Suprapubic skin (tissue), 4 donors: ENCODE measurements around the gene DRG1. TPM values are rescaled to one million over a fixed set of nuclear protein-coding genes. Genes with fewer than 3 reads are reported as not detected.

ENCODE experiments used
- DNase-seq, 2 donors: peaks; one replicate each; pipeline ENCODE4 v3.0.0-alpha.2; 2019; ENCODE audit warnings: low spot score in 2 of 2
- H3K27ac ChIP-seq: fragments of 200-600 bp; sonication (generic); one replicate; pipeline ENCODE4 v1.5.1; 2019
- H3K27me3 ChIP-seq: fragments of 200-600 bp; sonication (generic); one replicate; pipeline ENCODE4 v1.5.1; 2019
- H3K36me3 ChIP-seq: fragments of 200-600 bp; sonication (generic); one replicate; pipeline ENCODE4 v1.5.1; 2019
- H3K4me1 ChIP-seq: fragments of 200-600 bp; sonication (generic); one replicate; pipeline ENCODE4 v1.5.1; 2019
- H3K4me3 ChIP-seq: fragments of 200-600 bp; sonication (generic); one replicate; pipeline ENCODE4 v1.5.1; 2019; ENCODE audit warnings: mild to moderate bottlenecking
- H3K9me3 ChIP-seq: fragments of 200-600 bp; sonication (generic); one replicate; pipeline ENCODE4 v1.5.1; 2019
- EP300 ChIP-seq: sonication (generic); formaldehyde crosslinking; IDR thresholded peaks from one replicate; pipeline ENCODE4 v1.6.1; 2017; ENCODE audit warnings: antibody characterized with exemption
- POLR2A ChIP-seq, 2 donors: fragments of 450-650 bp; IDR thresholded peaks; one replicate each; pipeline ENCODE4 v1.6.1; 2017; ENCODE audit warnings: antibody characterized with exemption in 2 of 2, mild to moderate bottlenecking in 2 of 2, moderate library complexity in 2 of 2
- POLR2AphosphoS5 ChIP-seq, 3 donors: sonication (generic); formaldehyde crosslinking; IDR thresholded peaks; one replicate each; pipeline ENCODE4 v1.6.1; 2017; ENCODE audit warnings: antibody characterized with exemption in 3 of 3
- WGBS: methylation state at CpG from one replicate; pipeline ENCODE4 v1.1.5; 2018; 5-methylcytosine and 5-hydroxymethylcytosine counted together
- total RNA-seq, 4 donors: library from RNA; depleted of rRNA; stranded (reverse); fragments of >200 nt; gene quantifications; one replicate each; pipeline ENCODE4 v1.1.0, GENCODE V29; 2016
- TF ChIP-seq, protein P1 (sequence below), 2 donors: fragments of 200-600 bp in 1 of 2; fragments of 450-650 bp in 1 of 2; sonication (generic) in 1 of 2; IDR thresholded peaks; one replicate each; pipeline ENCODE4 v1.5.1; 2016 to 2019; ENCODE audit warnings: antibody characterized with exemption in 2 of 2, mild to moderate bottlenecking in 1 of 2, moderate library complexity in 1 of 2

DRG1 gene
- total RNA-seq, 4 donors from 2014 or later = 53.8 to 61.8 (median 55.0) TPM

DNA sequence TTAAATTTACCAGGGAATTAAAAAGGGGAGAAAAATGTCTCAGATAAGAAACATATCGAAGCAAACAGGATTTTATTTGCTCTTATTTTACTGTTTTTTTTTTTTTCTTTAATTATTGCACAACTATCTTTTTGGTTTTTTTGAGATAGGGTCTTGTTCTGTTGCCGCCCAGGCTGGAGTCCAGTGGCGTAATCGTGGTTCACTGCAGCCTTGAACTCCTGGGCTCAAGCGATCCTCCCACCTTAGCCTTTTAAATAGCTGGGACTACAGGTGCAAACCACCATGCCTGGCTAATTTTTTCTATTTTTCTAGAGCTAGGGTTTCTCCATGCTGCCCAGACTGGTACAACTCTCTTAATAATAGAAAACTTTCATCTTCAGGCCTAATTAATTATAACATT lies 32.5 kb downstream of the DRG1 start:
- Histone ChIP-seq H3K4me3 (no peak overlapping the region), H3K9me3 (no peaks in the 10 kb centered on the region), H3K4me1 (peaks cover 7% of the 10 kb centered on the region), H3K27ac (no peak overlapping the region), H3K36me3 (peaks cover 89% of the 10 kb centered on the region), H3K27me3 (no peaks in the 10 kb centered on the region)
- no peak for DNase-seq
- TF ChIP-seq EP300 (no peak), POLR2AphosphoS5 (IDR thresholded peaks at IDR 0.05) (no peak)
- TF ChIP-seq, protein P1, sequence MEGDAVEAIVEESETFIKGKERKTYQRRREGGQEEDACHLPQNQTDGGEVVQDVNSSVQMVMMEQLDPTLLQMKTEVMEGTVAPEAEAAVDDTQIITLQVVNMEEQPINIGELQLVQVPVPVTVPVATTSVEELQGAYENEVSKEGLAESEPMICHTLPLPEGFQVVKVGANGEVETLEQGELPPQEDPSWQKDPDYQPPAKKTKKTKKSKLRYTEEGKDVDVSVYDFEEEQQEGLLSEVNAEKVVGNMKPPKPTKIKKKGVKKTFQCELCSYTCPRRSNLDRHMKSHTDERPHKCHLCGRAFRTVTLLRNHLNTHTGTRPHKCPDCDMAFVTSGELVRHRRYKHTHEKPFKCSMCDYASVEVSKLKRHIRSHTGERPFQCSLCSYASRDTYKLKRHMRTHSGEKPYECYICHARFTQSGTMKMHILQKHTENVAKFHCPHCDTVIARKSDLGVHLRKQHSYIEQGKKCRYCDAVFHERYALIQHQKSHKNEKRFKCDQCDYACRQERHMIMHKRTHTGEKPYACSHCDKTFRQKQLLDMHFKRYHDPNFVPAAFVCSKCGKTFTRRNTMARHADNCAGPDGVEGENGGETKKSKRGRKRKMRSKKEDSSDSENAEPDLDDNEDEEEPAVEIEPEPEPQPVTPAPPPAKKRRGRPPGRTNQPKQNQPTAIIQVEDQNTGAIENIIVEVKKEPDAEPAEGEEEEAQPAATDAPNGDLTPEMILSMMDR (IDR thresholded peaks at IDR 0.05) = no peak
- WGBS = 90% methylated on average over 5 of the region's 5 CpGs

GRCh38 chr22:31436132-31436531 lies 36.7 kb downstream of the DRG1 start:
- Histone ChIP-seq H3K36me3 (peaks cover 89% of the 10 kb centered on the region), H3K4me3 (no peak overlapping the region), H3K27ac (no peak overlapping the region), H3K4me1 (peaks cover 10% of the 10 kb centered on the region), H3K27me3 (no peaks in the 10 kb centered on the region), H3K9me3 (no peaks in the 10 kb centered on the region)
- TF ChIP-seq, protein P1 (IDR thresholded peaks at IDR 0.05) = no peak
- TF ChIP-seq POLR2AphosphoS5 (IDR thresholded peaks at IDR 0.05) (no peak), EP300 (no peak), POLR2A (IDR thresholded peaks at IDR 0.05) (no peak)
- DNase-seq = no peak
- 39% methylated on average over 3 of the region's 3 CpGs for WGBS

- Histone ChIP-seq H3K27ac (no peak overlapping the region), H3K36me3 (peaks cover 92% of the 10 kb centered on the region), H3K27me3 (no peaks in the 10 kb centered on the region), H3K4me1 (peaks cover 10% of the 10 kb centered on the region), H3K9me3 (no peaks in the 10 kb centered on the region), H3K4me3 (no peak overlapping the region)
- DNase-seq = no peak
- TF ChIP-seq POLR2A (IDR thresholded peaks at IDR 0.05) (no peak), POLR2AphosphoS5 (IDR thresholded peaks at IDR 0.05) (no peak), EP300 (no peak)
- TF ChIP-seq, protein P1 (IDR thresholded peaks at IDR 0.05) = no peak
- 51% methylated on average over 7 of the region's 8 CpGs for WGBS
Observed at GRCh38 chr22:31439808-31440207, 40.4 kb downstream of the DRG1 start.

DNA sequence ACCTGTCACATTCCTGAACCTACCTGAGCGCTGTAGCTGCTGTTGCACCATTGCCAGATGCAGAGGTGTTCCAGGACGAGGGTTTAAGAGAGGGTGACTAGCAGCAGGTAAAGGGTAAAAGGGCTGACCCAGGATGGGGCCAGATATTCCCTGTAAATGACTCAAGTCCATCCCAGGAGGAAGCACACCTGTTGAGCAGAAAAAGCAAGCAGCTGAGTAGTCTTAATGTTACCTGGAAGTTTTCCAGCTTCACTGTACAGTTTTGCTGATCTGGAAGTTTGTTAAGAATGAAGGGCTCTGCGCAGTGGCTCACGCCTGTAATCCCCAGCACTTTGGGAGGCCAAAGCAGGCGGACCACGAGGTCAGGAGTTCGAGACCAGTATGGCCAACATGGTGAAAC lies 41.3 kb downstream of the DRG1 start:
- Histone ChIP-seq H3K9me3 (no peaks in the 10 kb centered on the region), H3K27me3 (no peaks in the 10 kb centered on the region), H3K36me3 (peaks cover 92% of the 10 kb centered on the region), H3K4me1 (peaks cover 10% of the 10 kb centered on the region), H3K4me3 (no peak overlapping the region), H3K27ac (no peak overlapping the region)
- 88% methylated on average over 7 of the region's 7 CpGs for WGBS
- DNase-seq = no peak
- no peak for TF ChIP-seq EP300
- no peak for TF ChIP-seq POLR2AphosphoS5 (IDR thresholded peaks at IDR 0.05)

DNA sequence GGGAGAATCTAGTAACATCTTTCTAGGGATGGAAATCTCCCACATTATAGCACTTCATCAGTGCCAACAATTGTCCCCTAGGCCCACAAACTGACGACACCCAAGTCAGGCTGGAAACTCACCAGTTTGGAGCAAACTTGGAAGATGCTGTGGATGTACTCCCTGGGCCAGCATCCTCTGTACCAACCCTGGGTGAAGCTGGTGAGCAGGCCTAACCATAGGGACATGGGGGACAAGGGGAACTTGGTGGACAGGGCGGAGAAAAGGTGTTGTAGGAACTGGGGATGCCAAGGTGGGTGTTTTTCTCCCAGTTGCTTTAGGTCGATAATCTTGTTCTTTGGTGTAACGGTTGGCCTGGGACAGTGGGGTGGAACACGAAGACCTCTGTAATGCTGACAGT lies 42.2 kb downstream of the DRG1 start:
- WGBS = 91% methylated on average over 5 of the region's 5 CpGs

More for the DNA sequence above, 42.2 kb downstream of the DRG1 start:
- no peaks in the 10 kb centered on the region for H3K27me3 ChIP-seq
- peaks cover 91% of the 10 kb centered on the region for H3K36me3 ChIP-seq
- H3K4me1 ChIP-seq = peaks cover 6% of the 10 kb centered on the region
- no peak for DNase-seq
- no peak overlapping the region for H3K4me3 ChIP-seq
- TF ChIP-seq POLR2AphosphoS5 (IDR thresholded peaks at IDR 0.05) (no peak), EP300 (no peak), POLR2A (IDR thresholded peaks at IDR 0.05) (no peak)
- TF ChIP-seq, protein P1 (IDR thresholded peaks at IDR 0.05) = no peak
- no peaks in the 10 kb centered on the region for H3K9me3 ChIP-seq
- no peak overlapping the region for H3K27ac ChIP-seq
